Liver (tissue), 9 donors: ENCODE data around the gene SLC25A43. TPM values are rescaled to one million over a fixed set of nuclear protein-coding genes. Genes with fewer than 3 reads are reported as not detected.
A peak's percentile ranks its signal among the peaks of the same experiment; 100 is the strongest.
"Not testable (repeated sequence)": the region's sequence is repeated elsewhere in the genome, so short reads cannot be mapped to it uniquely, and the experiment has no call there.

Source experiments
- DNase-seq: peaks from one replicate; pipeline ENCODE4 v3.0.0-alpha.2; 2017; ENCODE audit warnings: low spot score
- H3K27ac ChIP-seq, 2 donors: one replicate each; pipeline ENCODE4 v1.7.0; 2013; ENCODE audit warnings: inconsistent platforms in 2 of 2, low read length in 2 of 2, control low read depth in 1 of 2, low read depth in 1 of 2, mild to moderate bottlenecking in 1 of 2
- H3K27me3 ChIP-seq, 4 donors: one replicate each; pipeline versions ENCODE4 v1.6.1 to v1.7.0; 2013; ENCODE audit warnings: low read length in 3 of 4, inconsistent platforms in 1 of 4, mild to moderate bottlenecking in 1 of 4, moderate library complexity in 1 of 4; ENCODE audit not compliant: control insufficient read depth in 4 of 4, insufficient read depth in 4 of 4
- H3K36me3 ChIP-seq, 4 donors: one replicate each; pipeline versions ENCODE4 v1.6.1 to v1.7.0; 2013; ENCODE audit warnings: low read length in 3 of 4, mild to moderate bottlenecking in 3 of 4, low read depth in 1 of 4, moderate library complexity in 1 of 4; ENCODE audit not compliant: control insufficient read depth in 4 of 4, insufficient read depth in 3 of 4
- H3K4me1 ChIP-seq, 4 donors: one replicate each; pipeline versions ENCODE4 v1.6.1 to v1.7.0; 2013; ENCODE audit warnings: low read length in 3 of 4, mild to moderate bottlenecking in 3 of 4, moderate library complexity in 1 of 4; ENCODE audit not compliant: control insufficient read depth in 4 of 4, insufficient read depth in 4 of 4
- H3K4me3 ChIP-seq, 3 donors: one replicate each; pipeline versions ENCODE4 v1.6.1 to v1.7.0; 2013; ENCODE audit warnings: low read length in 3 of 3, control low read depth in 1 of 3, low read depth in 1 of 3, mild to moderate bottlenecking in 1 of 3
- H3K9ac ChIP-seq, 2 donors: one replicate each; pipeline ENCODE4 v1.7.0; 2013; ENCODE audit warnings: low read length in 2 of 2, mild to moderate bottlenecking in 2 of 2, moderate library complexity in 2 of 2, control low read depth in 1 of 2, low read depth in 1 of 2
- H3K9me3 ChIP-seq, 4 donors: one replicate each; pipeline versions ENCODE4 v1.6.1 to v1.7.0; 2013; ENCODE audit warnings: low read length in 3 of 4; ENCODE audit not compliant: control insufficient read depth in 4 of 4
- ATF3 ChIP-seq: IDR thresholded peaks from 2 replicates; pipeline ENCODE4 v1.6.1; 2016; ENCODE audit warnings: antibody characterized with exemption
- EGR1 ChIP-seq, 2 donors: IDR thresholded peaks; 2 replicates each; pipeline ENCODE4 v1.6.1; 2016 to 2018; ENCODE audit warnings: antibody characterized with exemption in 2 of 2, low read depth in 2 of 2
- FOXA1 ChIP-seq: IDR thresholded peaks from 2 replicates; pipeline ENCODE4 v1.6.1; 2016; ENCODE audit warnings: antibody characterized with exemption
- FOXA2 ChIP-seq: IDR thresholded peaks from 2 replicates; pipeline ENCODE4 v1.6.1; 2016; ENCODE audit warnings: antibody characterized with exemption
- GABPA ChIP-seq, 2 donors: IDR thresholded peaks in 1 of 2; conservative IDR thresholded peaks in 1 of 2; 2 replicates each; pipeline ENCODE4 v1.6.1; 2016; ENCODE audit warnings: antibody characterized with exemption in 2 of 2, mild to moderate bottlenecking in 1 of 2, moderate library complexity in 1 of 2
- HNF4A ChIP-seq, 2 donors: conservative IDR thresholded peaks; 2 replicates each; pipeline ENCODE4 v1.6.1; 2016; ENCODE audit warnings: antibody characterized with exemption in 2 of 2, mild to moderate bottlenecking in 2 of 2
- HNF4G ChIP-seq: IDR thresholded peaks from 2 replicates; pipeline ENCODE4 v1.6.1; 2016; ENCODE audit warnings: antibody characterized with exemption
- JUND ChIP-seq, 2 donors: IDR thresholded peaks; 2 replicates each; pipeline ENCODE4 v1.6.1; 2016; ENCODE audit warnings: antibody characterized with exemption in 2 of 2
- MAX ChIP-seq: IDR thresholded peaks from 2 replicates; pipeline ENCODE4 v1.6.1; 2016; ENCODE audit warnings: antibody characterized with exemption
- NR2F2 ChIP-seq: IDR thresholded peaks from 2 replicates; pipeline ENCODE4 v1.6.1; 2016; ENCODE audit warnings: antibody characterized with exemption
- RAD21 ChIP-seq, 2 donors: IDR thresholded peaks; 2 replicates each; pipeline ENCODE4 v1.6.1; 2016; ENCODE audit warnings: antibody characterized with exemption in 2 of 2, mild to moderate bottlenecking in 2 of 2
- RXRA ChIP-seq, 2 donors: IDR thresholded peaks; 2 replicates each; pipeline ENCODE4 v1.6.1; 2017 to 2018; ENCODE audit warnings: antibody characterized with exemption in 2 of 2, mild to moderate bottlenecking in 1 of 2
- SP1 ChIP-seq: IDR thresholded peaks from 2 replicates; pipeline ENCODE4 v1.6.1; 2018; ENCODE audit warnings: antibody characterized with exemption, mild to moderate bottlenecking
- TAF1 ChIP-seq: conservative IDR thresholded peaks from 2 replicates; pipeline ENCODE4 v1.6.1; 2016; ENCODE audit warnings: antibody characterized with exemption, mild to moderate bottlenecking
- YY1 ChIP-seq: IDR thresholded peaks from 2 replicates; pipeline ENCODE4 v1.6.1; 2016; ENCODE audit warnings: antibody characterized with exemption, mild to moderate bottlenecking
- WGBS: extraction: QIAGEN DNeasy Blood & Tissue Kit; methylation state at CpG from one replicate; pipeline ENCODE4 v1.1.7; 2013; 5-methylcytosine and 5-hydroxymethylcytosine counted together
- polyA plus RNA-seq, 2 donors: library from polyadenylated mRNA; stranded (reverse) in 1 of 2; unstranded in 1 of 2; fragments of 200-250 nt in 1 of 2; fragments of >200 nt in 1 of 2; fragmentation: Nextera tagmentation in 1 of 2; extraction: Ambion mirVana in 1 of 2; gene quantifications; one replicate each; pipeline versions ENCODE4 v1.2.1 to v1.2.3, GENCODE V29; 2013 to 2015
- total RNA-seq, 2 donors: library from RNA; depleted of rRNA; stranded (reverse); fragments of >200 nt; gene quantifications; one replicate each; pipeline ENCODE4 v1.2.3, GENCODE V29; 2014
- TF ChIP-seq, protein P1 (sequence below): IDR thresholded peaks from 2 replicates; pipeline ENCODE4 v1.6.1; 2016; ENCODE audit warnings: antibody characterized with exemption
- TF ChIP-seq, protein P2 (sequence below): fragments of 150-350 bp; IDR thresholded peaks from 2 replicates; pipeline ENCODE4 v1.5.1; 2017; ENCODE audit warnings: improper control_type of control experiment, low read depth, low read length; ENCODE audit not compliant: missing input control
- TF ChIP-seq, protein P3 (sequence below): IDR thresholded peaks from 2 replicates; pipeline ENCODE4 v1.6.1; 2016; ENCODE audit warnings: antibody characterized with exemption, mild to moderate bottlenecking
- donor health status: healthy.
- donor health status: healthy.
- donor health status: healthy.
- donor health status: healthy.
- donor health status: healthy.

Gene SLC25A43
- total and polyA plus RNA-seq, 4 donors: 4.5 to 10.9 (median 5.6) TPM

DNA sequence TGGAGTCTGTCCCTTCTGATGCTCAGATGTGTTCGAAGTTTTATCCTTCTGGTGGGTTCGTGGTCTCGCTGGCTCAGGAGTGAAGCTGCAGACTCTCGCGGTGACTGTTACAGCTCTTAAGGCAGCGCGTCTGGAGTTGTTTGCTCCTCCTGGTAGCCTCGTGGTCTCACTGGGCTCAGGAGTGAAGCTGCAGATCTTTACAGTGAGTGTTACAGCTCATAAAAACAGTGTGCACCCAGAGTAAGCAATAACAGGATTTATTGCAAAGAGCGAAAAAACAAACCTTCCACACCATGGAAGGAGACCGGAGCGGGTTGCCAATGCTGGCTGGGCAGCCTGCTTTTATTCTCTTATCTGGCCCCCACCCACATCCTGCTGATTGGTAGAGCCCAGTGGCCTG is 87.6 kb downstream of the SLC25A43 start:
- DNase-seq: no peak
- Histone ChIP-seq H3K27ac (no peak overlapping the region), H3K4me1 (peaks cover 2 to 13% (median 9%) of the 10 kb centered on the region in 4 donors), H3K36me3 (no peaks in the 10 kb centered on the region), H3K9ac (no peak overlapping the region), H3K9me3 (no peaks in the 10 kb centered on the region), H3K27me3 (no peaks in the 10 kb centered on the region), H3K4me3 (no peak overlapping the region)
- TF ChIP-seq, protein P1, sequence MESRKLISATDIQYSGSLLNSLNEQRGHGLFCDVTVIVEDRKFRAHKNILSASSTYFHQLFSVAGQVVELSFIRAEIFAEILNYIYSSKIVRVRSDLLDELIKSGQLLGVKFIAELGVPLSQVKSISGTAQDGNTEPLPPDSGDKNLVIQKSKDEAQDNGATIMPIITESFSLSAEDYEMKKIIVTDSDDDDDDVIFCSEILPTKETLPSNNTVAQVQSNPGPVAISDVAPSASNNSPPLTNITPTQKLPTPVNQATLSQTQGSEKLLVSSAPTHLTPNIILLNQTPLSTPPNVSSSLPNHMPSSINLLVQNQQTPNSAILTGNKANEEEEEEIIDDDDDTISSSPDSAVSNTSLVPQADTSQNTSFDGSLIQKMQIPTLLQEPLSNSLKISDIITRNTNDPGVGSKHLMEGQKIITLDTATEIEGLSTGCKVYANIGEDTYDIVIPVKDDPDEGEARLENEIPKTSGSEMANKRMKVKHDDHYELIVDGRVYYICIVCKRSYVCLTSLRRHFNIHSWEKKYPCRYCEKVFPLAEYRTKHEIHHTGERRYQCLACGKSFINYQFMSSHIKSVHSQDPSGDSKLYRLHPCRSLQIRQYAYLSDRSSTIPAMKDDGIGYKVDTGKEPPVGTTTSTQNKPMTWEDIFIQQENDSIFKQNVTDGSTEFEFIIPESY: no peak
- TF ChIP-seq SP1 (no peak), FOXA1 (no peak)
- WGBS: 79% methylated on average over 11 of the region's 11 CpGs

DNA sequence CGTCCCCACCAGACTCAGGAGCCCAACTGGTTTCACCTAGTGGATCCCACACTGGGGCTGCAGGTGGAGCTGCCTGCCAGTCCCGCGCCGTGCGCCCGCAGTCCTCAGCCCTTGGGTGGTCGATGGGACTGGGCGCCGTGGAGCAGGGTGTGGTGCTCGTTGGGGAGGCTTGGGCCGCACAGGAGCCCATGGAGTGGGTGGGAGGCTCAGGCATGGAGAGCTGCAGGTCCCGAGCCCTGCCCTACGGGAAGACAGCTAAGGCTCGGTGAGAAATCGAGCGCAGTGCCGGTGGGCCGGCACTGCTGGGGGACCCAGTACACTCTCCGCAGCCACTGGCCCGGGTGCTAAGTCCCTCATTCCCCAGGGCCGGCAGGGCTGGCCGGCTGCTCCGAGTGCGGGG is 88.6 kb downstream of the SLC25A43 start:
- H3K36me3 ChIP-seq, H3K4me1 ChIP-seq, H3K9ac ChIP-seq, DNase-seq, H3K9me3 ChIP-seq, H3K27ac ChIP-seq, H3K27me3 ChIP-seq, H3K4me3 ChIP-seq: not testable (repeated sequence)
- WGBS: 93% methylated on average over 24 of the region's 24 CpGs

DNA sequence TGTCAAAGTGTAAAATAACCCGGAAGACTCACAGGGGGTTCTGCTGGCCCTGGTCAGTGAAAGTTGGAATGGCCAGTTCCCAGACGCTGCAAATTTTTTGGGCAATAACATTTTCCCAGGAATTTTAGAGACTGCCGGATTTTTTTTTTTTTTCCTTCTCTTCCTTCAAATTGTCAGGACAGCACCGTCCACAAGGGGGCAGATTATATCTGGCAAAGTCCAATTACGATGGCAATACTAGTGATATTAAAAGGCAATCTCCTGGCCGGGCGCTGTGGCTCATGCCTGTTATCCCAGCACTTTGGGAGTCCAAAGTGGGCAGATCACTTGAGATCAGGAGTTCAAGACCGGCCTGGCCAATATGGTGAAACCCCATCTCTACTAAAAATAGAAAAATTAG is 89.6 kb downstream of the SLC25A43 start:
- Histone ChIP-seq H3K4me1 (peaks cover 0 to 3% (median 0%) of the 10 kb centered on the region in 4 donors), H3K27me3 (no peaks in the 10 kb centered on the region), H3K9me3 (no peaks in the 10 kb centered on the region), H3K9ac (no peak overlapping the region), H3K36me3 (no peaks in the 10 kb centered on the region), H3K4me3 (no peak overlapping the region), H3K27ac (no peak overlapping the region)
- DNase-seq: peak; percentile 42
- TF ChIP-seq GABPA (IDR thresholded peaks at IDR 0.05 in 1 of 2, conservative IDR thresholded peaks at IDR 0.05 in 1 of 2): no peak
- TF ChIP-seq ATF3: no peak
- TF ChIP-seq EGR1 (IDR thresholded peaks at IDR 0.05; ENCODE audit: low read depth in 2 of 2): no peak
- no peak for TF ChIP-seq MAX
- TF ChIP-seq RXRA (IDR thresholded peaks at IDR 0.05): no peak
- no peak for TF ChIP-seq TAF1
- TF ChIP-seq YY1: no peak
- TF ChIP-seq, protein P2, sequence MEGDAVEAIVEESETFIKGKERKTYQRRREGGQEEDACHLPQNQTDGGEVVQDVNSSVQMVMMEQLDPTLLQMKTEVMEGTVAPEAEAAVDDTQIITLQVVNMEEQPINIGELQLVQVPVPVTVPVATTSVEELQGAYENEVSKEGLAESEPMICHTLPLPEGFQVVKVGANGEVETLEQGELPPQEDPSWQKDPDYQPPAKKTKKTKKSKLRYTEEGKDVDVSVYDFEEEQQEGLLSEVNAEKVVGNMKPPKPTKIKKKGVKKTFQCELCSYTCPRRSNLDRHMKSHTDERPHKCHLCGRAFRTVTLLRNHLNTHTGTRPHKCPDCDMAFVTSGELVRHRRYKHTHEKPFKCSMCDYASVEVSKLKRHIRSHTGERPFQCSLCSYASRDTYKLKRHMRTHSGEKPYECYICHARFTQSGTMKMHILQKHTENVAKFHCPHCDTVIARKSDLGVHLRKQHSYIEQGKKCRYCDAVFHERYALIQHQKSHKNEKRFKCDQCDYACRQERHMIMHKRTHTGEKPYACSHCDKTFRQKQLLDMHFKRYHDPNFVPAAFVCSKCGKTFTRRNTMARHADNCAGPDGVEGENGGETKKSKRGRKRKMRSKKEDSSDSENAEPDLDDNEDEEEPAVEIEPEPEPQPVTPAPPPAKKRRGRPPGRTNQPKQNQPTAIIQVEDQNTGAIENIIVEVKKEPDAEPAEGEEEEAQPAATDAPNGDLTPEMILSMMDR: peak; percentile 67
- TF ChIP-seq, protein P3, sequence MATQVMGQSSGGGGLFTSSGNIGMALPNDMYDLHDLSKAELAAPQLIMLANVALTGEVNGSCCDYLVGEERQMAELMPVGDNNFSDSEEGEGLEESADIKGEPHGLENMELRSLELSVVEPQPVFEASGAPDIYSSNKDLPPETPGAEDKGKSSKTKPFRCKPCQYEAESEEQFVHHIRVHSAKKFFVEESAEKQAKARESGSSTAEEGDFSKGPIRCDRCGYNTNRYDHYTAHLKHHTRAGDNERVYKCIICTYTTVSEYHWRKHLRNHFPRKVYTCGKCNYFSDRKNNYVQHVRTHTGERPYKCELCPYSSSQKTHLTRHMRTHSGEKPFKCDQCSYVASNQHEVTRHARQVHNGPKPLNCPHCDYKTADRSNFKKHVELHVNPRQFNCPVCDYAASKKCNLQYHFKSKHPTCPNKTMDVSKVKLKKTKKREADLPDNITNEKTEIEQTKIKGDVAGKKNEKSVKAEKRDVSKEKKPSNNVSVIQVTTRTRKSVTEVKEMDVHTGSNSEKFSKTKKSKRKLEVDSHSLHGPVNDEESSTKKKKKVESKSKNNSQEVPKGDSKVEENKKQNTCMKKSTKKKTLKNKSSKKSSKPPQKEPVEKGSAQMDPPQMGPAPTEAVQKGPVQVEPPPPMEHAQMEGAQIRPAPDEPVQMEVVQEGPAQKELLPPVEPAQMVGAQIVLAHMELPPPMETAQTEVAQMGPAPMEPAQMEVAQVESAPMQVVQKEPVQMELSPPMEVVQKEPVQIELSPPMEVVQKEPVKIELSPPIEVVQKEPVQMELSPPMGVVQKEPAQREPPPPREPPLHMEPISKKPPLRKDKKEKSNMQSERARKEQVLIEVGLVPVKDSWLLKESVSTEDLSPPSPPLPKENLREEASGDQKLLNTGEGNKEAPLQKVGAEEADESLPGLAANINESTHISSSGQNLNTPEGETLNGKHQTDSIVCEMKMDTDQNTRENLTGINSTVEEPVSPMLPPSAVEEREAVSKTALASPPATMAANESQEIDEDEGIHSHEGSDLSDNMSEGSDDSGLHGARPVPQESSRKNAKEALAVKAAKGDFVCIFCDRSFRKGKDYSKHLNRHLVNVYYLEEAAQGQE: no peak
- TF ChIP-seq JUND (IDR thresholded peaks at IDR 0.05): no peak
- TF ChIP-seq, protein P1: no peak
- TF ChIP-seq HNF4A (conservative IDR thresholded peaks at IDR 0.05): peak; percentile 9 to 60
- TF ChIP-seq SP1: no peak
- no peak for TF ChIP-seq NR2F2
- no peak for TF ChIP-seq FOXA2
- TF ChIP-seq RAD21 (IDR thresholded peaks at IDR 0.05): peak; percentile 75 to 83
- TF ChIP-seq FOXA1: no peak
- TF ChIP-seq HNF4G: peak; percentile 22
- 7% methylated on average over 8 of the region's 8 CpGs for WGBS
